WERI-Rb-1 (cell line): ENCODE measurements around the gene SORCS1.
"Not testable (repeated sequence)": the region's sequence is repeated elsewhere in the genome, so short reads cannot be mapped to it uniquely, and the experiment has no call there.

ENCODE experiments used
- DNase-seq: peaks from one replicate; pipeline ENCODE4 v3.0.0-alpha.2; 2020
- H3K27ac ChIP-seq: fragments of 250-450 bp; sonication (Bioruptor Pico); 2 replicates; pipeline ENCODE4 v1.5.1; 2020; ENCODE audit warnings: mild to moderate bottlenecking, moderate library complexity
- H3K27me3 ChIP-seq: fragments of 250-450 bp; sonication (Bioruptor Pico); 2 replicates; pipeline ENCODE4 v1.5.1; 2021; ENCODE audit warnings: mild to moderate bottlenecking, low read depth, moderate library complexity; ENCODE audit not compliant: insufficient read depth, severe bottlenecking
- H3K36me3 ChIP-seq: fragments of 250-450 bp; sonication (Bioruptor Pico); 2 replicates; pipeline ENCODE4 v1.5.1; 2020; ENCODE audit warnings: mild to moderate bottlenecking, moderate library complexity
- H3K4me3 ChIP-seq: 2 replicates; pipeline ENCODE4 v1.5.1; 2011; ENCODE audit warnings: low read depth, mild to moderate bottlenecking, control low read depth, low read length
- H3K9me3 ChIP-seq: fragments of 250-450 bp; sonication (Bioruptor Pico); 2 replicates; pipeline ENCODE4 v1.5.1; 2021; ENCODE audit warnings: mild to moderate bottlenecking, moderate library complexity; ENCODE audit not compliant: severe bottlenecking
- TF ChIP-seq, protein P1 (sequence below): IDR thresholded peaks from 2 replicates; pipeline ENCODE4 v1.5.1; 2011; ENCODE audit warnings: low read depth, mild to moderate bottlenecking, control low read depth, inconsistent platforms, low read length

SORCS1 gene

GRCh38 chr10:106931853-106932249, 232.7 kb downstream of the SORCS1 start:
- Histone ChIP-seq H3K36me3 (no peaks in the 10 kb centered on the region), H3K27me3 (no peaks in the 10 kb centered on the region), H3K9me3 (no peaks in the 10 kb centered on the region), H3K4me3 (no peak overlapping the region), H3K27ac (no peak overlapping the region)
- no peak for DNase-seq
- TF ChIP-seq, protein P1, sequence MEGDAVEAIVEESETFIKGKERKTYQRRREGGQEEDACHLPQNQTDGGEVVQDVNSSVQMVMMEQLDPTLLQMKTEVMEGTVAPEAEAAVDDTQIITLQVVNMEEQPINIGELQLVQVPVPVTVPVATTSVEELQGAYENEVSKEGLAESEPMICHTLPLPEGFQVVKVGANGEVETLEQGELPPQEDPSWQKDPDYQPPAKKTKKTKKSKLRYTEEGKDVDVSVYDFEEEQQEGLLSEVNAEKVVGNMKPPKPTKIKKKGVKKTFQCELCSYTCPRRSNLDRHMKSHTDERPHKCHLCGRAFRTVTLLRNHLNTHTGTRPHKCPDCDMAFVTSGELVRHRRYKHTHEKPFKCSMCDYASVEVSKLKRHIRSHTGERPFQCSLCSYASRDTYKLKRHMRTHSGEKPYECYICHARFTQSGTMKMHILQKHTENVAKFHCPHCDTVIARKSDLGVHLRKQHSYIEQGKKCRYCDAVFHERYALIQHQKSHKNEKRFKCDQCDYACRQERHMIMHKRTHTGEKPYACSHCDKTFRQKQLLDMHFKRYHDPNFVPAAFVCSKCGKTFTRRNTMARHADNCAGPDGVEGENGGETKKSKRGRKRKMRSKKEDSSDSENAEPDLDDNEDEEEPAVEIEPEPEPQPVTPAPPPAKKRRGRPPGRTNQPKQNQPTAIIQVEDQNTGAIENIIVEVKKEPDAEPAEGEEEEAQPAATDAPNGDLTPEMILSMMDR, result no peak

GRCh38 chr10:106931159-106931852, 233.2 kb downstream of the SORCS1 start:
- no peaks in the 10 kb centered on the region for H3K27me3 ChIP-seq
- H3K9me3 ChIP-seq, result no peaks in the 10 kb centered on the region
- H3K36me3 ChIP-seq, result no peaks in the 10 kb centered on the region
- no peak overlapping the region for H3K4me3 ChIP-seq
- no peak for DNase-seq
- H3K27ac ChIP-seq, result no peak overlapping the region
- TF ChIP-seq, protein P1, result no peak

- no peak for DNase-seq
- TF ChIP-seq, protein P1, result no peak
- no peak overlapping the region for H3K27ac ChIP-seq
These were observed 233.8 kb downstream of the SORCS1 start for GRCh38 chr10:106930751-106931150.

DNA sequence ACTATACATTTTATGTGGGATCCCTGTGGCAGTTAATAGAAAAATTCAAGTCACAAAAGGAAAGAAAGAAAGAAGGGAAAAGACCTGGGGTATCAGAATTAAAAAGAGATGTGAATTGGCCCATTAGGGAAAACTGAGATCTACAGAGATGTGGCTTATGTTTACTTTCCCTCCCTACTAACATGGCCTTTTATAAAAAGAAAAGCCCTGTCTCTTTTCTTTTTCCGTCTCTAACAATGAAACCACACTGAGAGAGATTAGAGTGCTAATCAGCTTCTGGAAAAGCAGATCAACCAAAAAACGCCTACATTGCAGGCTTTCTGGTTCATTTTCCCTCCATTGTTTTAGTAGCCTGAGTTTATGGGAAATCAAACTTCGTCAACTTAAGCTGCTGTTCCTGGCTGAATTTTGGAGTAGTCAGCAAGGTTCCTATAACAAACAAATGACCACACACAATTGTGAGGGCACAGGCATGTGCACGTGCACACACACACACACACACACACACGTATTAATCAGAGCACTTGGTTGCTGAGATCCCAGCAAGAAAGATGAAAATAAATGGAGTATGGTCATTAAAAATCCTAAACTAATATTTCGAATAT, 235.1 kb downstream of the SORCS1 start:
- no peaks in the 10 kb centered on the region for H3K27me3 ChIP-seq
- peak overlapping the region; percentile 64 for H3K27ac ChIP-seq
- no peaks in the 10 kb centered on the region for H3K9me3 ChIP-seq
- no peaks in the 10 kb centered on the region for H3K36me3 ChIP-seq
- no peak overlapping the region for H3K4me3 ChIP-seq
- no peak for DNase-seq
- TF ChIP-seq, protein P1, result no peak

More at GRCh38 chr10:106930751-106931150, 233.8 kb downstream of the SORCS1 start:
- Histone ChIP-seq H3K4me3 (no peak overlapping the region), H3K9me3 (no peaks in the 10 kb centered on the region), H3K27me3 (no peaks in the 10 kb centered on the region), H3K36me3 (no peaks in the 10 kb centered on the region)

GRCh38 chr10:106928151-106928550, 236.4 kb downstream of the SORCS1 start:
- not testable (repeated sequence) for H3K9me3 ChIP-seq, H3K36me3 ChIP-seq, H3K4me3 ChIP-seq, H3K27ac ChIP-seq, H3K27me3 ChIP-seq, DNase-seq

DNA sequence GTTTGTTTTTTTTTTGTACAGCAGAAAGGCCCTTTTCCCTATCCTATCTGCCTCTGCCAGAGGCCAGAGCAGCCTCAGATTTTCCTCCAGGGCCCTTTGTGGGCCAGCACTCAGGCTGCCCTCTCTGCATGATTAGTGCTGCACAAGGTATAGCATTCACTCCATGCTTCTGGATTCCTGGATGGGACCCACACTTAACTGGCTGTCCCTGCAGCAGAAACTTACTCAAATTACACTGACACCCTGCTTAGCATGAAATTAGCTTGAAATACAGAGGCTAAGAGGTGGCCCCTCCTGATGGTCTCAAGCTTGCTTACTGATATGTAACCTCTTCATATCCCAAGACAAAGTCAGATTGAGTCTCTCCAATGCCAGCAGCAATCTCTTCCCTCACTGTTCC, 239.3 kb downstream of the SORCS1 start:
- Histone ChIP-seq H3K27ac (no peak overlapping the region), H3K9me3 (no peaks in the 10 kb centered on the region), H3K27me3 (no peaks in the 10 kb centered on the region), H3K36me3 (no peaks in the 10 kb centered on the region), H3K4me3 (no peak overlapping the region)
- DNase-seq, result no peak
- TF ChIP-seq, protein P1, result no peak
